ENCODE measurements around the gene DPP10. TPM values are rescaled to one million over a fixed set of nuclear protein-coding genes. Genes with fewer than 3 reads are reported as not detected.

Gene DPP10
- total RNA-seq, 6 experiments from 2014 or later = not detected

GRCh38 chr2:114769110-114769509, 326.7 kb downstream of the DPP10 start:
- H3K36me3 Mint-ChIP-seq (ENCODE audit: low read depth) = no peaks in the 10 kb centered on the region
- H3K27me3 Mint-ChIP-seq (ENCODE audit: insufficient read depth) = no peaks in the 10 kb centered on the region
- no peak overlapping the region for H3K4me3 Mint-ChIP-seq
- DNase-seq = no peak
- H3K9me3 Mint-ChIP-seq = peaks cover 36% of the 10 kb centered on the region
- TF ChIP-seq CTCF (IDR thresholded peaks at IDR 0.05) = no peak
- no peak overlapping the region for H3K27ac Mint-ChIP-seq
- H3K4me1 Mint-ChIP-seq (ENCODE audit: low read depth) = no peaks in the 10 kb centered on the region

GRCh38 chr2:114769991-114770390, 327.6 kb downstream of the DPP10 start:
- Mint-ChIP-seq H3K27me3 (ENCODE audit: insufficient read depth) (no peaks in the 10 kb centered on the region), H3K36me3 (ENCODE audit: low read depth) (no peaks in the 10 kb centered on the region), H3K9me3 (peaks cover 36% of the 10 kb centered on the region), H3K4me3 (no peak overlapping the region), H3K27ac (no peak overlapping the region), H3K4me1 (ENCODE audit: low read depth) (no peaks in the 10 kb centered on the region)
- DNase-seq = no peak
- TF ChIP-seq CTCF (IDR thresholded peaks at IDR 0.05) = no peak

- Mint-ChIP-seq H3K9me3 (peaks cover 30% of the 10 kb centered on the region), H3K27ac (no peak overlapping the region), H3K36me3 (ENCODE audit: low read depth) (no peaks in the 10 kb centered on the region), H3K4me3 (no peak overlapping the region), H3K4me1 (ENCODE audit: low read depth) (no peaks in the 10 kb centered on the region), H3K27me3 (ENCODE audit: insufficient read depth) (no peaks in the 10 kb centered on the region)
- TF ChIP-seq CTCF (IDR thresholded peaks at IDR 0.05) = no peak
- DNase-seq = no peak
These were observed 341.6 kb downstream of the DPP10 start for GRCh38 chr2:114784046-114784445.

- no peak for TF ChIP-seq CTCF (IDR thresholded peaks at IDR 0.05)
- H3K27me3 Mint-ChIP-seq (ENCODE audit: insufficient read depth) = no peaks in the 10 kb centered on the region
- DNase-seq = no peak
- H3K27ac Mint-ChIP-seq = no peak overlapping the region
- no peaks in the 10 kb centered on the region for H3K4me1 Mint-ChIP-seq (ENCODE audit: low read depth)
- H3K36me3 Mint-ChIP-seq (ENCODE audit: low read depth) = no peaks in the 10 kb centered on the region
- H3K9me3 Mint-ChIP-seq = peaks cover 30% of the 10 kb centered on the region
- no peak overlapping the region for H3K4me3 Mint-ChIP-seq
These were observed 342.6 kb downstream of the DPP10 start for GRCh38 chr2:114784890-114785583.

GRCh38 chr2:114786901-114787300, 344.5 kb downstream of the DPP10 start:
- H3K27me3 Mint-ChIP-seq (ENCODE audit: insufficient read depth) = no peaks in the 10 kb centered on the region
- no peak for DNase-seq
- no peaks in the 10 kb centered on the region for H3K4me1 Mint-ChIP-seq (ENCODE audit: low read depth)
- no peak overlapping the region for H3K27ac Mint-ChIP-seq
- no peak for TF ChIP-seq CTCF (IDR thresholded peaks at IDR 0.05)
- no peaks in the 10 kb centered on the region for H3K36me3 Mint-ChIP-seq (ENCODE audit: low read depth)
- H3K4me3 Mint-ChIP-seq = no peak overlapping the region
- peaks cover 30% of the 10 kb centered on the region for H3K9me3 Mint-ChIP-seq

Measured in HFFc6 (cell line).